ENCODE measurements around the gene ZSCAN22. TPM values are rescaled to one million over a fixed set of nuclear protein-coding genes. Genes with fewer than 3 reads are reported as not detected.
A peak's percentile ranks its signal among the peaks of the same experiment; 100 is the strongest.

Gene ZSCAN22
- total RNA-seq, 1 donor from 2014 or later, result 1.5 TPM

DNA sequence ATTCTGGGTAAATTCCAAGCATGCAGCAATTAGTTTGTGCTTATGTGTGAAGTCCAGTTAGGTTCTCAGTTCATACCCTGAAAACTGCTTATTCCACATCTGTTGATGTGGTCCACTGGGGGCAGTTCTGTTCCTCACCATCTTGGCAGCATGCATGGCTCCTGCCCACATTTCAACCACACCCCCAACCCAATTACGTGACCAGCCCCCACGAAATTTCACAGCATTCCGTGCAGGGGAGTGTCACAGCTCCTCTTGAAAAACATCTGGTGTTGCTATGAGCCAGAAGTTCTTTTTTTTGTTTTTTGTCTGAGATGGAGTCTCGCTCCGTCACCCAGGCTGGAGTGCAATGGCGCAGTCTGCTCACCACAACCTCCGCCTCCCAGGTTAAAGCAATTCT lies 30.7 kb upstream of the ZSCAN22 start:
- DNase-seq (ENCODE audit: low spot score), result no peak
- no peaks in the 10 kb centered on the region for H3F3A ChIP-seq (ENCODE audit: low read depth)
- peaks cover 16% of the 10 kb centered on the region for H3K27me3 Mint-ChIP-seq (ENCODE audit: insufficient read depth, low read depth)
- no peaks in the 10 kb centered on the region for H3K27me3 ChIP-seq
- H3K27ac ChIP-seq, result no peak overlapping the region
- H3K4me2 ChIP-seq, result no peak overlapping the region
- H3K9ac ChIP-seq, result no peak overlapping the region
- H2AFZ ChIP-seq (replicated peaks), result no peak overlapping the region
- TF ChIP-seq EZH2phosphoT487 (IDR thresholded peaks at IDR 0.05), result no peak
- TF ChIP-seq EZH2 (IDR thresholded peaks at IDR 0.05), result no peak
- TF ChIP-seq, protein P1, sequence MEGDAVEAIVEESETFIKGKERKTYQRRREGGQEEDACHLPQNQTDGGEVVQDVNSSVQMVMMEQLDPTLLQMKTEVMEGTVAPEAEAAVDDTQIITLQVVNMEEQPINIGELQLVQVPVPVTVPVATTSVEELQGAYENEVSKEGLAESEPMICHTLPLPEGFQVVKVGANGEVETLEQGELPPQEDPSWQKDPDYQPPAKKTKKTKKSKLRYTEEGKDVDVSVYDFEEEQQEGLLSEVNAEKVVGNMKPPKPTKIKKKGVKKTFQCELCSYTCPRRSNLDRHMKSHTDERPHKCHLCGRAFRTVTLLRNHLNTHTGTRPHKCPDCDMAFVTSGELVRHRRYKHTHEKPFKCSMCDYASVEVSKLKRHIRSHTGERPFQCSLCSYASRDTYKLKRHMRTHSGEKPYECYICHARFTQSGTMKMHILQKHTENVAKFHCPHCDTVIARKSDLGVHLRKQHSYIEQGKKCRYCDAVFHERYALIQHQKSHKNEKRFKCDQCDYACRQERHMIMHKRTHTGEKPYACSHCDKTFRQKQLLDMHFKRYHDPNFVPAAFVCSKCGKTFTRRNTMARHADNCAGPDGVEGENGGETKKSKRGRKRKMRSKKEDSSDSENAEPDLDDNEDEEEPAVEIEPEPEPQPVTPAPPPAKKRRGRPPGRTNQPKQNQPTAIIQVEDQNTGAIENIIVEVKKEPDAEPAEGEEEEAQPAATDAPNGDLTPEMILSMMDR (IDR thresholded peaks at IDR 0.05), result no peak
- peaks cover 91% of the 10 kb centered on the region for H3K36me3 Mint-ChIP-seq
- no peak overlapping the region for H3K27ac Mint-ChIP-seq
- H3K4me3 ChIP-seq, result no peak overlapping the region
- H4K20me1 ChIP-seq (ENCODE audit: low read depth), result peaks cover 14% of the 10 kb centered on the region
- H3K36me3 ChIP-seq, result peaks cover 12% of the 10 kb centered on the region
- H3K9me3 Mint-ChIP-seq, result peaks cover 89% of the 10 kb centered on the region
- H3K4me1 Mint-ChIP-seq, result no peaks in the 10 kb centered on the region
- H3K79me2 ChIP-seq (ENCODE audit: low read depth), result peaks cover 87% of the 10 kb centered on the region
- H3K4me3 Mint-ChIP-seq, result no peak overlapping the region
- no peaks in the 10 kb centered on the region for H3K4me1 ChIP-seq
- H3K9me3 ChIP-seq (ENCODE audit: low read depth), result no peaks in the 10 kb centered on the region

DNA sequence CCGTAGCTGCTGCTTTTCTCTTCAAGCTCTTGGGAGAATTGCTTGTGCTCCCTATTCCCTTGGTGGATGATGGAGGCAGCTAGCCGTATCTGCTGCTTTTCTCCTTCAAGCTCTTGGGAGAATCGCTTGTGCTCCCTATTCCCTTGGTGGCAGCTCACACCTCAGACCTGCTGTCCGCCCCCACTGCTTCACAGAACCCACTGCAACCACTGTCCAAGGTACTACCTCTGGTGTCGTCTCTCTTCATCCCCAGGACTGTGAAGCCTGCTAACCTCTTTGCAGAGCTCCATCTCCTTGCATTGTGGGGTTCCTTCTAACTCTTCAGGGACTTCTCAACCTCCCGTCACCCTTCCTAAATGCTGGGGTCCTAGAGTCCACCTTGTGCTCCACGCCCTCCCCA lies 26.2 kb upstream of the ZSCAN22 start:
- TF ChIP-seq EZH2 (IDR thresholded peaks at IDR 0.05), result no peak
- TF ChIP-seq, protein P1 (IDR thresholded peaks at IDR 0.05), result no peak
- no peak for TF ChIP-seq EZH2phosphoT487 (IDR thresholded peaks at IDR 0.05)
- H3K9me3 ChIP-seq (ENCODE audit: low read depth), result no peaks in the 10 kb centered on the region
- no peak overlapping the region for H3K4me3 Mint-ChIP-seq

DNA sequence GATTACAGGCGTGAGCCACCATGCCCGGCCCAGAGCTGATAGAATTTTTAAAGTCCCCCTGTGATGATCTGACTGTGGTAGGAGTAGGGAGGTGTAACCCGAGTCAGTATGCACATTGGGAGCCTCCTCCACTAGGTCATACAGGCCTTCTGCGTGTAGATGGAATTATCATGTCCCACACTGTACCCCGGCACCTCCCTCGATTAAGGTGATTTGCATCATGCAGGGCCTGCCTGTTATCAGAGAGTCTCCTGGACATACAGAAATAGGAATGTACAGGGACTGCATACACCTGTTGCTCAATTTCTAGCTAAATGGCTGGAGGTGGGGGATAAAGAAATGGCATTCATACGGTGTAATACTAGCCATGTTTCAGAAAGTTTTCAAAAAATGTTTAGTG lies 22.5 kb upstream of the ZSCAN22 start:
- Histone ChIP-seq H3F3A (ENCODE audit: low read depth) (peaks cover 31% of the 10 kb centered on the region), H3K36me3 (peaks cover 3% of the 10 kb centered on the region), H3K27ac (no peak overlapping the region), H3K9me3 (ENCODE audit: low read depth) (no peaks in the 10 kb centered on the region), H3K4me3 (peak overlapping the region; percentile 93), H3K27me3 (no peaks in the 10 kb centered on the region), H4K20me1 (ENCODE audit: low read depth) (peaks cover 39% of the 10 kb centered on the region), H2AFZ (replicated peaks) (no peak overlapping the region), H3K4me1 (peaks cover 8% of the 10 kb centered on the region), H3K4me2 (peak overlapping the region; percentile 80), H3K9ac (no peak overlapping the region), H3K79me2 (ENCODE audit: low read depth) (peaks cover 44% of the 10 kb centered on the region)
- H3K27ac Mint-ChIP-seq, result no peak overlapping the region
- peaks cover 69% of the 10 kb centered on the region for H3K36me3 Mint-ChIP-seq
- no peak for TF ChIP-seq EZH2 (IDR thresholded peaks at IDR 0.05)
- TF ChIP-seq EZH2phosphoT487 (IDR thresholded peaks at IDR 0.05), result no peak
- TF ChIP-seq, protein P1 (IDR thresholded peaks at IDR 0.05), result no peak
- H3K27me3 Mint-ChIP-seq (ENCODE audit: insufficient read depth, low read depth), result peaks cover 5% of the 10 kb centered on the region
- H3K4me3 Mint-ChIP-seq, result peak overlapping the region; percentile 98
- no peak for DNase-seq (ENCODE audit: low spot score)
- H3K4me1 Mint-ChIP-seq, result peaks cover 18% of the 10 kb centered on the region
- peaks cover 33% of the 10 kb centered on the region for H3K9me3 Mint-ChIP-seq

More for the DNA sequence above, 26.2 kb upstream of the ZSCAN22 start:
- no peak overlapping the region for H3K27ac Mint-ChIP-seq
- no peak overlapping the region for H3K4me3 ChIP-seq
- peaks cover 57% of the 10 kb centered on the region for H3K9me3 Mint-ChIP-seq
- peaks cover 4% of the 10 kb centered on the region for H3K4me1 ChIP-seq
- peaks cover 10% of the 10 kb centered on the region for H3K4me1 Mint-ChIP-seq
- no peak overlapping the region for H3K9ac ChIP-seq
- H3K27me3 ChIP-seq, result no peaks in the 10 kb centered on the region
- peaks cover 31% of the 10 kb centered on the region for H3F3A ChIP-seq (ENCODE audit: low read depth)
- H3K79me2 ChIP-seq (ENCODE audit: low read depth), result peaks cover 55% of the 10 kb centered on the region
- peaks cover 70% of the 10 kb centered on the region for H3K36me3 Mint-ChIP-seq
- H4K20me1 ChIP-seq (ENCODE audit: low read depth), result peaks cover 39% of the 10 kb centered on the region
- peaks cover 8% of the 10 kb centered on the region for H3K27me3 Mint-ChIP-seq (ENCODE audit: insufficient read depth, low read depth)
- DNase-seq (ENCODE audit: low spot score), result no peak
- no peak overlapping the region for H3K27ac ChIP-seq
- no peak overlapping the region for H3K4me2 ChIP-seq
- H2AFZ ChIP-seq (replicated peaks), result no peak overlapping the region
- peaks cover 9% of the 10 kb centered on the region for H3K36me3 ChIP-seq
